IMR-90 (cell line): Measurements from ENCODE around the gene APC. TPM values are rescaled to one million over a fixed set of nuclear protein-coding genes. Genes with fewer than 3 reads are reported as not detected.

Experiments used
- ATAC-seq: fragments of 200-7000 bp; cut with Tn5 transposase; 2 replicates; pipeline ENCODE4 v1.9.1; 2020; ENCODE audit warnings: low read depth, mild to moderate bottlenecking, moderate library complexity
- BruUV-seq: library from RNA; stranded (reverse); fragments of 400-500 nt; replicated peaks from 2 replicates; lab custom pipeline; 2021; lab: Mats Ljungman, UMichigan
- CTCF ChIA-PET: fragments of 300-600 bp; formaldehyde crosslinking; extraction: SDS; loops from one replicate; lab custom pipeline; 2021; ENCODE audit warnings: antibody characterized with exemption; lab: Yijun Ruan, JAX
- POLR2A ChIA-PET: fragments of 300-600 bp; sonication (Branson Sonifier 250); formaldehyde crosslinking; loops from one replicate; lab custom pipeline; 2022; ENCODE audit warnings: antibody characterized with exemption; ENCODE audit not compliant: unreplicated experiment; lab: Charles Lee
- DNase-seq: peaks from one replicate; pipeline ENCODE4 v3.0.0; 2013
- H2AFZ ChIP-seq: replicated peaks from 2 replicates; pipeline ENCODE3; 2013; ENCODE audit warnings: low read length, mild to moderate bottlenecking; ENCODE audit not compliant: poor library complexity
- H2AK5ac ChIP-seq: 2 replicates; pipeline ENCODE4 v1.6.1; 2013; ENCODE audit warnings: low read depth, low read length, inconsistent platforms
- H2AK9ac ChIP-seq: replicated peaks from 2 replicates; pipeline ENCODE3; 2013; ENCODE audit warnings: mild to moderate bottlenecking, low read depth, low read length, moderate library complexity; ENCODE audit not compliant: poor library complexity
- H2BK120ac ChIP-seq: 2 replicates; pipeline ENCODE4 v1.6.1; 2013; ENCODE audit warnings: low read depth, low read length, inconsistent platforms
- H2BK15ac ChIP-seq: 3 replicates; pipeline ENCODE4 v1.6.1; 2013; ENCODE audit warnings: low read depth, low read length, inconsistent platforms
- H2BK20ac ChIP-seq: 2 replicates; pipeline ENCODE4 v1.6.1; 2013; ENCODE audit warnings: low read depth, mild to moderate bottlenecking, inconsistent platforms, low read length, moderate library complexity
- H2BK5ac ChIP-seq: 2 replicates; pipeline ENCODE4 v1.6.1; 2013; ENCODE audit warnings: mild to moderate bottlenecking, low read depth, low read length, inconsistent platforms; ENCODE audit not compliant: poor library complexity, severe bottlenecking
- H3K14ac ChIP-seq: replicated peaks from 2 replicates; pipeline ENCODE4 v1.6.1; 2013; ENCODE audit warnings: low read depth, low read length, inconsistent platforms
- H3K18ac ChIP-seq: 2 replicates; pipeline ENCODE4 v1.6.1; 2013; ENCODE audit warnings: low read depth, low read length, control low read depth
- H3K23ac ChIP-seq: 2 replicates; pipeline ENCODE4 v1.6.1; 2013; ENCODE audit warnings: low read depth, low read length, inconsistent platforms
- H3K27ac ChIP-seq: 2 replicates; pipeline ENCODE4 v1.5.1; 2013; ENCODE audit warnings: mild to moderate bottlenecking, control low read depth, low read length; ENCODE audit not compliant: insufficient read depth
- H3K27me3 ChIP-seq: 2 replicates; pipeline ENCODE4 v1.6.1; 2013; ENCODE audit warnings: low read length; ENCODE audit not compliant: control insufficient read depth, insufficient read depth
- H3K36me3 ChIP-seq: 2 replicates; pipeline ENCODE4 v1.6.1; 2013; ENCODE audit warnings: low read length, mixed read lengths; ENCODE audit not compliant: control insufficient read depth, insufficient read depth
- H3K4ac ChIP-seq: 2 replicates; pipeline ENCODE4 v1.6.1; 2013; ENCODE audit warnings: low read depth, low read length, inconsistent platforms
- H3K4me1 ChIP-seq: 2 replicates; pipeline ENCODE4 v1.6.1; 2013; ENCODE audit warnings: low read length, mixed read lengths; ENCODE audit not compliant: control insufficient read depth, insufficient read depth
- H3K4me2 ChIP-seq: 2 replicates; pipeline ENCODE4 v1.6.1; 2013; ENCODE audit warnings: low read depth, mild to moderate bottlenecking, control low read depth, low read length, moderate library complexity
- H3K4me3 ChIP-seq: 2 replicates; pipeline ENCODE4 v1.5.1; 2013; ENCODE audit warnings: low read depth, mild to moderate bottlenecking, control low read depth, low read length, moderate library complexity; ENCODE audit not compliant: insufficient read depth
- H3K56ac ChIP-seq: 2 replicates; pipeline ENCODE4 v1.6.1; 2013; ENCODE audit warnings: low read length, inconsistent platforms; ENCODE audit not compliant: insufficient read depth; ENCODE audit errors: extremely low read depth
- H3K79me1 ChIP-seq, 2 experiments: 2 replicates each; pipeline ENCODE4 v1.6.1; 2013; ENCODE audit warnings: low read length in 2 of 2, inconsistent platforms in 1 of 2, low read depth in 1 of 2
- H3K9ac ChIP-seq: 2 replicates; pipeline ENCODE4 v1.6.1; 2013; ENCODE audit warnings: low read depth, low read length, control low read depth
- H3K9me1 ChIP-seq: 2 replicates; pipeline ENCODE4 v1.6.1; 2013; ENCODE audit warnings: low read length, inconsistent platforms; ENCODE audit not compliant: insufficient read depth
- H3K9me3 ChIP-seq: 2 replicates; pipeline ENCODE4 v1.6.1; 2013; ENCODE audit warnings: low read length; ENCODE audit not compliant: control insufficient read depth, insufficient read depth
- H4K20me1 ChIP-seq: 2 replicates; pipeline ENCODE4 v1.6.1; 2013; ENCODE audit warnings: low read length, inconsistent platforms; ENCODE audit not compliant: insufficient read depth
- H4K5ac ChIP-seq: 2 replicates; pipeline ENCODE4 v1.6.1; 2013; ENCODE audit warnings: mild to moderate bottlenecking, low read depth, low read length, control low read depth
- H4K8ac ChIP-seq, 2 experiments: 2 replicates each; pipeline ENCODE4 v1.6.1; 2013; ENCODE audit warnings: low read depth in 2 of 2, low read length in 2 of 2, control low read depth in 1 of 2, inconsistent platforms in 1 of 2
- H4K91ac ChIP-seq: 2 replicates; pipeline ENCODE4 v1.6.1; 2013; ENCODE audit warnings: low read depth, low read length, inconsistent platforms; ENCODE audit not compliant: insufficient read depth
- BHLHE40 ChIP-seq: fragments of 150-350 bp; IDR thresholded peaks from 2 replicates; pipeline ENCODE4 v1.6.1; 2016; ENCODE audit warnings: mild to moderate bottlenecking, low read depth, low read length
- CEBPB ChIP-seq: IDR thresholded peaks from 2 replicates; pipeline ENCODE4 v1.6.1; 2012; ENCODE audit warnings: low read depth, low read length, improper control_type of control experiment
- CHD1 ChIP-seq: IDR thresholded peaks from 2 replicates; pipeline ENCODE4 v1.6.1; 2012; ENCODE audit warnings: low read depth, low read length, improper control_type of control experiment
- CTCF ChIP-seq: conservative IDR thresholded peaks from 2 replicates; pipeline ENCODE4 v1.5.1; 2012; ENCODE audit warnings: mild to moderate bottlenecking, low read depth, low read length, improper control_type of control experiment
- ELK1 ChIP-seq: fragments of 150-350 bp; IDR thresholded peaks from 2 replicates; pipeline ENCODE4 v1.6.1; 2016; ENCODE audit warnings: low read depth, mild to moderate bottlenecking, low read length, moderate library complexity, borderline replicate concordance
- FOS ChIP-seq: fragments of 150-350 bp; IDR thresholded peaks from 2 replicates; pipeline ENCODE4 v1.6.1; 2016; ENCODE audit warnings: low read depth, low read length
- MAFK ChIP-seq: IDR thresholded peaks from 2 replicates; pipeline ENCODE4 v1.6.1; 2012; ENCODE audit warnings: low read depth, low read length, improper control_type of control experiment
- MAZ ChIP-seq: IDR thresholded peaks from 2 replicates; pipeline ENCODE4 v1.6.1; 2012; ENCODE audit warnings: low read depth, mild to moderate bottlenecking, low read length, improper control_type of control experiment, moderate library complexity, borderline replicate concordance
- MXI1 ChIP-seq: IDR thresholded peaks from 2 replicates; pipeline ENCODE4 v1.6.1; 2012; ENCODE audit warnings: low read depth, mild to moderate bottlenecking, low read length, moderate library complexity, borderline replicate concordance
- NFE2L2 ChIP-seq: fragments of 150-350 bp; IDR thresholded peaks from 2 replicates; pipeline ENCODE4 v1.6.1; 2016; ENCODE audit warnings: low read depth, mild to moderate bottlenecking, low read length
- POLR2A ChIP-seq: IDR thresholded peaks from 2 replicates; pipeline ENCODE4 v1.6.1; 2012; ENCODE audit warnings: mild to moderate bottlenecking, low read depth, low read length
- RAD21 ChIP-seq: IDR thresholded peaks from 2 replicates; pipeline ENCODE4 v1.6.1; 2012; ENCODE audit warnings: low read length, improper control_type of control experiment
- RCOR1 ChIP-seq: IDR thresholded peaks from 2 replicates; pipeline ENCODE4 v1.6.1; 2012; ENCODE audit warnings: mild to moderate bottlenecking, low read length, improper control_type of control experiment; ENCODE audit not compliant: insufficient replicate concordance
- RFX5 ChIP-seq: IDR thresholded peaks from 2 replicates; pipeline ENCODE4 v1.8.0; 2012; ENCODE audit warnings: low read depth, mild to moderate bottlenecking, low read length, moderate library complexity
- SMC3 ChIP-seq: fragments of 150-350 bp; IDR thresholded peaks from 2 replicates; pipeline ENCODE4 v1.6.1; 2016; ENCODE audit warnings: low read depth, mild to moderate bottlenecking, antibody characterized with exemption, low read length, moderate library complexity
- USF2 ChIP-seq: fragments of 150-350 bp; IDR thresholded peaks from 2 replicates; pipeline ENCODE4 v1.6.1; 2017; ENCODE audit warnings: mild to moderate bottlenecking, antibody characterized with exemption, low read length, low read depth
- WGBS, 2 experiments: methylation state at CpG; one replicate each; pipeline versions ENCODE4 v1.1.5 to v1.1.7; 2013; ENCODE audit warnings: missing lambda C conversion rate in 2 of 2; ENCODE audit not compliant: insufficient read length in 1 of 2; ENCODE audit errors: extremely low coverage in 2 of 2; 5-methylcytosine and 5-hydroxymethylcytosine counted together
- dilution Hi-C: fragments of 300-500 bp; cut with HindIII; formaldehyde crosslinking; loops from one replicate; pipeline ENCODE4 v1.14.3; 2018; ENCODE audit warnings: low sequenced_read_pairs; ENCODE audit not compliant: unreplicated experiment
- in situ Hi-C: fragments of 300-500 bp; cut with MboI; formaldehyde crosslinking; loops from 3 replicates; pipeline ENCODE4 v1.14.3; 2019; ENCODE audit warnings: low sequenced_read_pairs, inconsistent platforms, mixed read lengths
- intact Hi-C: fragments of 100-400 bp; cut with micrococcal nuclease; formaldehyde crosslinking; loops from 2 replicates; pipeline ENCODE4 v1.10.0; 2022
- polyA plus RNA-seq, 3 experiments: library from polyadenylated mRNA; depleted of rRNA; stranded (reverse); fragments of >200 nt; gene quantifications; 2 replicates each; pipeline ENCODE4 v1.2.3, GENCODE V29; 2012; ENCODE audit warnings: low replicate concordance in 1 of 3
- total RNA-seq: library from RNA; depleted of rRNA; stranded (reverse); fragments of >200 nt; gene quantifications from 2 replicates; pipeline ENCODE4 v1.2.3, GENCODE V29; 2012

APC gene
- total and polyA plus RNA-seq, 2 of the 4 experiments (the other 2 are of a cell fraction): 7.3 to 58.4 TPM

- DNase-seq (no peak), ATAC-seq (no peak)
- no peak overlapping the region for H3K27ac ChIP-seq
- intact Hi-C loops (no loop called here), dilution Hi-C loops (no loop called here), in situ Hi-C loops (no loop called here)
- no peak overlapping the region for H3K4me3 ChIP-seq
- no CpG with 5 or more reads among the region's 2 CpGs for WGBS, 2 experiments
- no peak overlapping the region for H3K23ac ChIP-seq
- POLR2A ChIA-PET: interaction anchor here (0.7 kb wide), 1 partner anchor 22 kb away, joined by 5 read pairs; no protein-coding TSS in a partner anchor
- no peak for TF ChIP-seq MXI1
- no peak for TF ChIP-seq RCOR1
- no peak for TF ChIP-seq NFE2L2
- TF ChIP-seq MAZ: no peak
- no peak for TF ChIP-seq SMC3
- no peak for TF ChIP-seq POLR2A
- no peak for TF ChIP-seq USF2
- no peak for TF ChIP-seq RAD21
- TF ChIP-seq ELK1: no peak
- no peak for TF ChIP-seq CTCF
- no peak for TF ChIP-seq BHLHE40
- TF ChIP-seq CEBPB: no peak
- no peak for TF ChIP-seq MAFK
- TF ChIP-seq RFX5: no peak
- no peak for TF ChIP-seq FOS
- TF ChIP-seq CHD1: no peak
- H2BK20ac ChIP-seq: no peak overlapping the region
- H2BK15ac ChIP-seq: no peak overlapping the region
- no peaks in the 10 kb centered on the region for H3K9me1 ChIP-seq
- H3K36me3 ChIP-seq: no peaks in the 10 kb centered on the region
- H2BK5ac ChIP-seq: no peak overlapping the region
- no peaks in the 10 kb centered on the region; the same call in 1 of the 2 replicates for H3K27me3 ChIP-seq
- H3K4ac ChIP-seq: no peak overlapping the region
- no peaks in the 10 kb centered on the region; the same call in 1 of the 2 replicates for H3K4me1 ChIP-seq
- no peak overlapping the region for H3K56ac ChIP-seq
- no peak overlapping the region for H2BK120ac ChIP-seq
- H2AFZ ChIP-seq: no peak overlapping the region
- H4K20me1 ChIP-seq: no peaks in the 10 kb centered on the region
- CTCF ChIA-PET: no interaction called here
- H3K18ac ChIP-seq: no peak overlapping the region
- H3K79me1 ChIP-seq: no peaks in the 10 kb centered on the region
- no peak overlapping the region for H4K8ac ChIP-seq
- H3K9ac ChIP-seq: no peak overlapping the region
- no peak overlapping the region for H3K4me2 ChIP-seq
- no peak overlapping the region for H2AK5ac ChIP-seq
- H4K5ac ChIP-seq: no peak overlapping the region
- H2AK9ac ChIP-seq: no peak overlapping the region
- no peak overlapping the region for H4K91ac ChIP-seq
- H3K9me3 ChIP-seq: no peaks in the 10 kb centered on the region
- H3K14ac ChIP-seq: no peak overlapping the region
- no TSS peak for BruUV-seq
These were observed 39.9 kb upstream of the APC start for GRCh38 chr5:112697833-112698232.
